Ascending aorta (tissue), 2 donors: ENCODE results near the gene PNLIPRP2. TPM values are rescaled to one million over a fixed set of nuclear protein-coding genes. Genes with fewer than 3 reads are reported as not detected.

ENCODE experiments used
- DNase-seq, 2 donors: peaks; one replicate each; pipeline ENCODE4 v3.0.0-alpha.2; 2019; ENCODE audit warnings: low spot score in 2 of 2
- H3K27ac ChIP-seq, 2 donors: fragments of 200-600 bp; sonication (generic); one replicate each; pipeline ENCODE4 v1.5.1; 2016 to 2017; ENCODE audit warnings: mild to moderate bottlenecking in 1 of 2
- H3K27me3 ChIP-seq: fragments of 200-600 bp; sonication (generic); one replicate; pipeline ENCODE4 v1.5.1; 2017
- H3K36me3 ChIP-seq, 2 donors: fragments of 200-600 bp; sonication (generic); one replicate each; pipeline ENCODE4 v1.5.1; 2016
- H3K4me1 ChIP-seq, 2 donors: fragments of 200-600 bp; sonication (generic); one replicate each; pipeline ENCODE4 v1.5.1; 2016 to 2017; ENCODE audit warnings: mild to moderate bottlenecking in 1 of 2
- H3K4me3 ChIP-seq, 2 donors: fragments of 200-600 bp; sonication (generic); one replicate each; pipeline ENCODE4 v1.5.1; 2016 to 2017; ENCODE audit warnings: mild to moderate bottlenecking in 1 of 2
- H3K9me3 ChIP-seq, 2 donors: fragments of 200-600 bp; sonication (generic); one replicate each; pipeline ENCODE4 v1.5.1; 2016
- intact Hi-C: fragments of 100-400 bp; cut with DNase I; formaldehyde crosslinking; loops from one replicate; pipeline ENCODE4 v1.15.1; 2023
- total RNA-seq: library from RNA; depleted of rRNA; stranded (reverse); fragments of >200 nt; gene quantifications from one replicate; pipeline ENCODE4 v1.1.0, GENCODE V29; 2016
- TF ChIP-seq, protein P1 (sequence below), 3 experiments: fragments of 200-600 bp in 2 of 3; fragments of 450-650 bp in 1 of 3; sonication (generic) in 2 of 3; IDR thresholded peaks; one replicate each; pipeline ENCODE4 v1.5.1; 2016 to 2019; ENCODE audit warnings: antibody characterized with exemption in 3 of 3, mild to moderate bottlenecking in 1 of 3, moderate library complexity in 1 of 3

PNLIPRP2 gene
- total RNA-seq, 1 donor from 2014 or later, result not detected

DNA sequence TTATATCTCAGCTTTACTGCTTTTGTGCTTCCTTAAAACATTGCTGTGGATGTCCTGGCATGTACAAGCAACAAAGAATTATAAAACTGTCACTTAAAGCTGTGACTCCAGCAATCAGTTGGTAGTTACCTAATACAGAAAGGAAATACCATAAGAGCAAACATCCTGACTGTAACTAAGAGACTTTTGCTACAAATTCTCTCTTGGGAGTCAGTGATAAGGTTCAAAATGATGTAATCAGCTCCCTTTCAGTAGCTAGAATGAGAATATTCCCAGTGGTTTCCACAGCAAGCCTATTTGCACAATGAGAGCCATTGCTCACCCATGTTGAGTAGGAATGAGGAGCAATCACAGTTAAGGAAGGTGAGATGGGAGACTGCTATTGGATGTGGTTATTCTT lies 22.4 kb upstream of the PNLIPRP2 start:
- intact Hi-C loops, result no loop called here
- Histone ChIP-seq H3K4me1 (no peaks in the 10 kb centered on the region), H3K27ac (no peak overlapping the region), H3K4me3 (no peak overlapping the region), H3K36me3 (no peaks in the 10 kb centered on the region), H3K9me3 (no peaks in the 10 kb centered on the region), H3K27me3 (no peaks in the 10 kb centered on the region)
- TF ChIP-seq, protein P1, sequence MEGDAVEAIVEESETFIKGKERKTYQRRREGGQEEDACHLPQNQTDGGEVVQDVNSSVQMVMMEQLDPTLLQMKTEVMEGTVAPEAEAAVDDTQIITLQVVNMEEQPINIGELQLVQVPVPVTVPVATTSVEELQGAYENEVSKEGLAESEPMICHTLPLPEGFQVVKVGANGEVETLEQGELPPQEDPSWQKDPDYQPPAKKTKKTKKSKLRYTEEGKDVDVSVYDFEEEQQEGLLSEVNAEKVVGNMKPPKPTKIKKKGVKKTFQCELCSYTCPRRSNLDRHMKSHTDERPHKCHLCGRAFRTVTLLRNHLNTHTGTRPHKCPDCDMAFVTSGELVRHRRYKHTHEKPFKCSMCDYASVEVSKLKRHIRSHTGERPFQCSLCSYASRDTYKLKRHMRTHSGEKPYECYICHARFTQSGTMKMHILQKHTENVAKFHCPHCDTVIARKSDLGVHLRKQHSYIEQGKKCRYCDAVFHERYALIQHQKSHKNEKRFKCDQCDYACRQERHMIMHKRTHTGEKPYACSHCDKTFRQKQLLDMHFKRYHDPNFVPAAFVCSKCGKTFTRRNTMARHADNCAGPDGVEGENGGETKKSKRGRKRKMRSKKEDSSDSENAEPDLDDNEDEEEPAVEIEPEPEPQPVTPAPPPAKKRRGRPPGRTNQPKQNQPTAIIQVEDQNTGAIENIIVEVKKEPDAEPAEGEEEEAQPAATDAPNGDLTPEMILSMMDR (IDR thresholded peaks at IDR 0.05), result no peak
- no peak for DNase-seq

DNA sequence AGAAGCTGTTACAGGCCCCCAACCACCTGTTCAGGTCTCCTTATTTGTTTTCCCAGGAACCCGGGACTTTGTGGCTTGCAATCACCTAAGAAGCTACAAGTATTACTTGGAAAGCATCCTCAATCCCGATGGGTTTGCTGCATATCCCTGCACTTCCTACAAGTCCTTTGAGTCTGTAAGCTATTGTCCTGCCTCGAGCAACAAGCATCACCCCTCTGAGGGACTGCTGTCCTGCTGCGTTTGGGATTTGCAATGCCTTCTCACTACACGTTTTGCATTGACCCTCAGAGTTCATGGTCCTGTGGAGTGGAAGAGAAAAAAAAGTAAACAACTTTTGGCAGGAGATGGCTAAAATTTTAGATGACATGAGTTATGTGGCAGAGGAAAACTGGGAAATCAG lies 20.8 kb upstream of the PNLIPRP2 start:
- Histone ChIP-seq H3K36me3 (no peaks in the 10 kb centered on the region), H3K4me3 (no peak overlapping the region), H3K4me1 (no peaks in the 10 kb centered on the region), H3K27me3 (no peaks in the 10 kb centered on the region), H3K9me3 (no peaks in the 10 kb centered on the region), H3K27ac (no peak overlapping the region)
- TF ChIP-seq, protein P1 (IDR thresholded peaks at IDR 0.05), result no peak
- no peak for DNase-seq
- intact Hi-C loops, result no loop called here

DNA sequence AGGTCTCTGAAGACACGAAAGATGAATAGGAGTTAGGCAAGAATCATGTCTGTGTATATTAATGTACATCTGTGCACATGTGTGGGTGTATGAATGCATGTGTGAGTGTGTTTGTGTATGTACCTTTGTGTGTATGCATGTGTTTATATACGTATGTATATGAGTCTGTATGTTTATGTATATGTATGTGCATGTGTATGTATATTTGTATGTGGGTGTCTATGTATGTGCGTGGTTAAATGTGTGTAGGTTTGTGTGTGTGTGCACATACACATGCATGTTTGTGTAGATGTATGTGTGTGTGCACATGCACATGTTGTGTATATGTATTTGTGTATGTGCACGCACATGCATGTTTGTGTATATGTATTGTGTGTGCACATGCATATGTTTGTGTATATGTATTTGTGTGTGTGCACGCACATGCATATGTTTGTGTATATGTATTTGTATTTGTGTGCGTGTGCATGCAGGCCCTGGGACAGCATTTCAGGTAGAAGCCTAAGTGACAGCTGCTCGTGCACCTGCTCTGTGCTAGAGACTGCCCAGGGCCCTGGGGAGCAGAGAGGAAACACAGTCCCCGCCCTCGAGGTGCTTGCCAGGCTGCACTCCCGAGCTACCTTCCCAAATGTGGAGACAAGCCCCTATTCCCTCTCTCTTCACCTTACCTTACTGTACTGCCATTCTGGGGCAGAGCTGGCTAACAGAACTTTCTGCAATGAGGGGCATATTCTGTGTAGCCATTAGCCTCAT lies 17.9 kb upstream of the PNLIPRP2 start:
- TF ChIP-seq, protein P1 (IDR thresholded peaks at IDR 0.05), result no peak
- H3K9me3 ChIP-seq, result no peaks in the 10 kb centered on the region
- H3K36me3 ChIP-seq, result no peaks in the 10 kb centered on the region
- no peak for DNase-seq
- no peaks in the 10 kb centered on the region for H3K27me3 ChIP-seq
- no peaks in the 10 kb centered on the region for H3K4me1 ChIP-seq
- intact Hi-C loops, result no loop called here
- H3K4me3 ChIP-seq, result no peak overlapping the region
- no peak overlapping the region for H3K27ac ChIP-seq

GRCh38 chr10:116606061-116606483 lies 14.7 kb upstream of the PNLIPRP2 start:
- intact Hi-C loops, result no loop called here
- Histone ChIP-seq H3K9me3 (no peaks in the 10 kb centered on the region), H3K27ac (no peak overlapping the region), H3K4me1 (no peaks in the 10 kb centered on the region), H3K4me3 (no peak overlapping the region), H3K27me3 (no peaks in the 10 kb centered on the region), H3K36me3 (no peaks in the 10 kb centered on the region)
- TF ChIP-seq, protein P1 (IDR thresholded peaks at IDR 0.05), result no peak
- DNase-seq, result no peak

DNA sequence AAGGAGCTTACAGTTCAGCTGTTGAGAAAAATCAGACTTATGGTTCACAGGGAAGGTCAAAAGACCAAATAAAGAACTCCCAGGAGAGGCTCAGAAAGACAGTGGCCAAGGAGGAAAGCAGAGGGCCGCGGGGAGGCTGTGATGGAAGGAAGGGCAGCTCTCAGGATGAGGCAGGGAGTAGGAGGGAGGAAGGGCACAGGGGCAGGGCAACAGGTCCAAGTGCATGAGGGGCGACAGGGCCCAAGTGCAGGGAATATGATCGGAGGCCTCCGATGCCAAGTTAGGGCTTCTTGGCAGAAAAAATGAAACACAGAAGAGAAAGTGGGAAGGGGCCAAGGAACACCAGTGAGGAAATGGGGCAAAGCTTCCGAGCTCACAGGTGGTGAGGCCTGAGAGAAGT lies 13.4 kb upstream of the PNLIPRP2 start:
- no peaks in the 10 kb centered on the region for H3K27me3 ChIP-seq
- no peak overlapping the region for H3K4me3 ChIP-seq
- H3K4me1 ChIP-seq, result no peaks in the 10 kb centered on the region
- intact Hi-C loops, result no loop called here
- TF ChIP-seq, protein P1 (IDR thresholded peaks at IDR 0.05), result no peak
- no peak for DNase-seq
- no peaks in the 10 kb centered on the region for H3K36me3 ChIP-seq
- H3K27ac ChIP-seq, result no peak overlapping the region
- H3K9me3 ChIP-seq, result no peaks in the 10 kb centered on the region
